Prostate gland (tissue), 2 donors: ENCODE measurements around the gene APOC1.

ENCODE experiments used
- POLR2AphosphoS5 ChIP-seq: sonication (generic); formaldehyde crosslinking; IDR thresholded peaks from one replicate; pipeline ENCODE4 v1.6.1; 2017; ENCODE audit warnings: antibody characterized with exemption
- TF ChIP-seq, protein P1 (sequence below), 4 experiments: fragments of 200-600 bp in 2 of 4; fragments of 450-650 bp in 2 of 4; sonication (generic) in 2 of 4; IDR thresholded peaks; 1 replicate in 3 of 4; 2 replicates in 1 of 4; pipeline ENCODE4 v1.5.1; 2016 to 2019; ENCODE audit warnings: antibody characterized with exemption in 4 of 4, mild to moderate bottlenecking in 2 of 4, moderate library complexity in 2 of 4

GRCh38 chr19:44894946-44895345, 19.5 kb upstream of the APOC1 start:
- TF ChIP-seq, protein P1, sequence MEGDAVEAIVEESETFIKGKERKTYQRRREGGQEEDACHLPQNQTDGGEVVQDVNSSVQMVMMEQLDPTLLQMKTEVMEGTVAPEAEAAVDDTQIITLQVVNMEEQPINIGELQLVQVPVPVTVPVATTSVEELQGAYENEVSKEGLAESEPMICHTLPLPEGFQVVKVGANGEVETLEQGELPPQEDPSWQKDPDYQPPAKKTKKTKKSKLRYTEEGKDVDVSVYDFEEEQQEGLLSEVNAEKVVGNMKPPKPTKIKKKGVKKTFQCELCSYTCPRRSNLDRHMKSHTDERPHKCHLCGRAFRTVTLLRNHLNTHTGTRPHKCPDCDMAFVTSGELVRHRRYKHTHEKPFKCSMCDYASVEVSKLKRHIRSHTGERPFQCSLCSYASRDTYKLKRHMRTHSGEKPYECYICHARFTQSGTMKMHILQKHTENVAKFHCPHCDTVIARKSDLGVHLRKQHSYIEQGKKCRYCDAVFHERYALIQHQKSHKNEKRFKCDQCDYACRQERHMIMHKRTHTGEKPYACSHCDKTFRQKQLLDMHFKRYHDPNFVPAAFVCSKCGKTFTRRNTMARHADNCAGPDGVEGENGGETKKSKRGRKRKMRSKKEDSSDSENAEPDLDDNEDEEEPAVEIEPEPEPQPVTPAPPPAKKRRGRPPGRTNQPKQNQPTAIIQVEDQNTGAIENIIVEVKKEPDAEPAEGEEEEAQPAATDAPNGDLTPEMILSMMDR (IDR thresholded peaks at IDR 0.05) = no peak
- no peak for TF ChIP-seq POLR2AphosphoS5
